GM12878 (cell line): ENCODE measurements around the gene LRRIQ1. TPM values are rescaled to one million over a fixed set of nuclear protein-coding genes. Genes with fewer than 3 reads are reported as not detected.

Source experiments
- ATAC-seq: fragments of 200-7000 bp; cut with Tn5 transposase; 3 replicates; pipeline ENCODE4 v1.9.1; 2020; ENCODE audit warnings: mild to moderate bottlenecking, moderate library complexity
- BruUV-seq: library from RNA; stranded (reverse); fragments of 400-500 nt; replicated peaks from 2 replicates; lab custom pipeline; 2021; lab: Mats Ljungman, UMichigan
- CTCF ChIA-PET: fragments of 300-600 bp; sonication (Branson Sonifier 250); formaldehyde crosslinking; extraction: SDS; loops from one replicate; lab custom pipeline; 2021; ENCODE audit warnings: inconsistent platforms; lab: Yijun Ruan, JAX
- POLR2A ChIA-PET: fragments of 350-600 bp; formaldehyde crosslinking; extraction: SDS; loops from one replicate; lab custom pipeline; 2021; ENCODE audit warnings: inconsistent platforms; lab: Charles Lee
- RAD21 ChIA-PET: fragments of 300-600 bp; sonication (Branson Sonifier 250); formaldehyde crosslinking; loops from one replicate; lab custom pipeline; 2023; ENCODE audit warnings: antibody characterized with exemption; ENCODE audit not compliant: unreplicated experiment; lab: Charles Lee
- SMC1A ChIA-PET: fragments of 300-600 bp; sonication (Branson Sonifier 250); formaldehyde crosslinking; loops from one replicate; lab custom pipeline; 2023; ENCODE audit not compliant: unreplicated experiment, uncharacterized antibody; lab: Charles Lee
- DNase-seq: peaks from one replicate; pipeline ENCODE4 v3.0.0-alpha.2; 2011; ENCODE audit warnings: low read depth, low spot score
- FAIRE-seq: peaks from 3 replicates; lab custom pipeline; 2011; peaks lifted over from hg19 to GRCh38; lab: Jason Lieb, UNC
- H2AFZ ChIP-seq: 2 replicates; pipeline ENCODE4 v1.6.0; 2011; ENCODE audit warnings: low read depth, low read length, control low read depth; ENCODE audit not compliant: control insufficient read depth
- H3K27ac ChIP-seq: 2 replicates; pipeline ENCODE4 v1.5.1; 2011; ENCODE audit warnings: control low read depth; ENCODE audit not compliant: control insufficient read depth, insufficient read depth
- H3K27me3 ChIP-seq, 2 experiments: replicated peaks in 1 of 2; 2 replicates each; pipeline versions ENCODE4 v1.6.0 to v1.6.1; 2011; ENCODE audit warnings: low read length in 1 of 2; ENCODE audit not compliant: control insufficient read depth in 2 of 2, insufficient read depth in 2 of 2
- H3K36me3 ChIP-seq, 2 experiments: 2 replicates each; pipeline ENCODE4 v1.5.1; 2011; ENCODE audit warnings: low read length in 1 of 2; ENCODE audit not compliant: control insufficient read depth in 2 of 2, insufficient read depth in 2 of 2
- H3K4me1 ChIP-seq: 2 replicates; pipeline ENCODE4 v1.6.1; 2011; ENCODE audit warnings: mild to moderate bottlenecking, low read length, moderate library complexity, mixed read lengths; ENCODE audit not compliant: control insufficient read depth, insufficient read depth
- H3K4me2 ChIP-seq: 2 replicates; pipeline ENCODE4 v1.6.0; 2011; ENCODE audit warnings: control low read depth; ENCODE audit not compliant: control insufficient read depth, insufficient read depth
- H3K4me3 ChIP-seq: fragments of 200-600 bp; sonication (generic); 2 replicates; pipeline ENCODE4 v1.5.1; 2016
- H3K79me2 ChIP-seq: 2 replicates; pipeline ENCODE4 v1.6.0; 2011; ENCODE audit warnings: low read length; ENCODE audit not compliant: control insufficient read depth, insufficient read depth
- H3K9ac ChIP-seq: 2 replicates; pipeline ENCODE4 v1.8.0; 2011; ENCODE audit warnings: low read length, control low read depth, mixed read lengths; ENCODE audit not compliant: control insufficient read depth, insufficient read depth
- H3K9me3 ChIP-seq: replicated peaks from 3 replicates; pipeline ENCODE4 v1.5.1; 2011; ENCODE audit warnings: mild to moderate bottlenecking, low read length; ENCODE audit not compliant: control insufficient read depth, insufficient read depth
- H4K20me1 ChIP-seq: 2 replicates; pipeline ENCODE4 v1.6.0; 2011; ENCODE audit not compliant: control insufficient read depth, insufficient read depth
- ASH2L ChIP-seq: fragments of 300-600, 200-600 bp; sonication (generic); IDR thresholded peaks from 2 replicates; pipeline ENCODE4 v1.6.1; 2017; ENCODE audit warnings: low read depth, mild to moderate bottlenecking, borderline replicate concordance
- BACH1 ChIP-seq: fragments of 450-650 bp; IDR thresholded peaks from 2 replicates; pipeline ENCODE4 v1.6.1; 2017; ENCODE audit warnings: mild to moderate bottlenecking, borderline replicate concordance
- BRCA1 ChIP-seq: IDR thresholded peaks from 2 replicates; pipeline ENCODE4 v1.6.1; 2011; ENCODE audit warnings: low read depth, low read length, improper control_type of control experiment
- IRF4 ChIP-seq: IDR thresholded peaks from 2 replicates; pipeline ENCODE4 v1.6.1; 2011; ENCODE audit warnings: low read depth, low read length
- JUND ChIP-seq: IDR thresholded peaks from 2 replicates; pipeline ENCODE4 v1.6.1; 2012; ENCODE audit warnings: low read depth, mild to moderate bottlenecking, low read length, improper control_type of control experiment, moderate library complexity
- MAX ChIP-seq: IDR thresholded peaks from 2 replicates; pipeline ENCODE4 v1.6.1; 2012; ENCODE audit warnings: low read depth, low read length, improper control_type of control experiment
- MTA3 ChIP-seq: IDR thresholded peaks from 2 replicates; pipeline ENCODE4 v1.6.1; 2012; ENCODE audit warnings: low read length, inconsistent platforms, borderline replicate concordance
- MXI1 ChIP-seq: fragments of 150-350 bp; IDR thresholded peaks from 2 replicates; pipeline ENCODE4 v1.6.1; 2011; ENCODE audit warnings: low read depth, mild to moderate bottlenecking, inconsistent platforms, low read length, improper control_type of control experiment
- NRF1 ChIP-seq: conservative IDR thresholded peaks from 2 replicates; pipeline ENCODE4 v1.6.1; 2011; ENCODE audit warnings: mild to moderate bottlenecking, low read depth, low read length, improper control_type of control experiment
- SMAD5 ChIP-seq: IDR thresholded peaks from 2 replicates; pipeline ENCODE4 v1.6.1; 2016; ENCODE audit warnings: antibody characterized with exemption, low read depth
- TCF7 ChIP-seq: IDR thresholded peaks from 2 replicates; pipeline ENCODE4 v1.6.1; 2014; ENCODE audit warnings: antibody characterized with exemption, borderline replicate concordance
- USF1 ChIP-seq: IDR thresholded peaks from 2 replicates; pipeline ENCODE4 v1.6.1; 2011; ENCODE audit warnings: borderline replicate concordance, low read depth, mild to moderate bottlenecking, moderate library complexity, mixed read lengths, low read length; ENCODE audit not compliant: insufficient read depth; ENCODE audit errors: extremely low read length
- ZNF217 ChIP-seq: fragments of 450-650 bp; IDR thresholded peaks from 2 replicates; pipeline ENCODE4 v1.6.1; 2017; ENCODE audit warnings: antibody characterized with exemption, mild to moderate bottlenecking
- ZNF622 ChIP-seq: fragments of 450-650 bp; IDR thresholded peaks from 2 replicates; pipeline ENCODE4 v1.6.1; 2017; ENCODE audit warnings: mild to moderate bottlenecking, inconsistent platforms
- WGBS: methylation state at CpG from one replicate; pipeline ENCODE4 v1.1.6; 2016; ENCODE audit warnings: low lambda C conversion rate; ENCODE audit not compliant: insufficient replicate concordance, insufficient coverage; ENCODE audit errors: missing lambda C conversion rate; 5-methylcytosine and 5-hydroxymethylcytosine counted together
- in situ Hi-C: fragments of 300-500 bp; cut with MboI; formaldehyde crosslinking; loops from 9 replicates; pipeline ENCODE4 v1.14.3; 2018; ENCODE audit warnings: mixed read lengths
- intact Hi-C: fragments of 100-400 bp; cut with micrococcal nuclease; formaldehyde crosslinking; loops from one replicate; pipeline ENCODE4 v1.14.2; 2022; ENCODE audit not compliant: unreplicated experiment
- polyA plus RNA-seq, 11 experiments: library from polyadenylated mRNA; depleted of rRNA in 4 of 11; unstranded in 6 of 11; stranded (reverse) in 5 of 11; fragments of >200 nt; fragmentation: Nextera tagmentation in 4 of 11; fragmentation: Illumina TruSeq in 1 of 11; extraction: Ambion mirVana in 4 of 11; extraction: Trizol in 1 of 11; gene quantifications; 1 replicate in 1 of 11; 2 replicates in 10 of 11; pipeline versions ENCODE4 v1.2.1 to v1.2.3, GENCODE V29; 2011 to 2016; ENCODE audit warnings: inconsistent platforms in 2 of 11, missing spikeins in 2 of 11, low read depth in 1 of 11
- total RNA-seq, 4 experiments: library from RNA; depleted of rRNA in 3 of 4; stranded (reverse); fragments of >200 nt in 3 of 4; fragmentation: Illumina TruSeq in 1 of 4; extraction: Trizol in 1 of 4; gene quantifications; 2 replicates each; pipeline versions ENCODE4 v1.2.1 to v1.2.3, GENCODE V29; 2013 to 2021
- TF ChIP-seq, protein P1 (sequence below): IDR thresholded peaks from 2 replicates; pipeline ENCODE4 v1.6.1; 2011; ENCODE audit warnings: low read depth, mild to moderate bottlenecking, low read length, moderate library complexity, borderline replicate concordance; ENCODE audit errors: extremely low read depth

Gene LRRIQ1
- total and polyA plus RNA-seq, 10 of the 15 experiments (the other 5 are each of a cell fraction or from before 2014, with no cell fraction given): 0.14 to 0.45 (median 0.37) TPM; not detected in 4

- TF ChIP-seq, protein P1, sequence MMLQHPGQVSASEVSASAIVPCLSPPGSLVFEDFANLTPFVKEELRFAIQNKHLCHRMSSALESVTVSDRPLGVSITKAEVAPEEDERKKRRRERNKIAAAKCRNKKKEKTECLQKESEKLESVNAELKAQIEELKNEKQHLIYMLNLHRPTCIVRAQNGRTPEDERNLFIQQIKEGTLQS: no peak
Observed at GRCh38 chr12:85278598-85279448, 242.7 kb downstream of the LRRIQ1 start (continued).

GRCh38 chr12:85279449-85280164 lies 243.5 kb downstream of the LRRIQ1 start:
- Histone ChIP-seq H3K4me1 (no peaks in the 10 kb centered on the region), H4K20me1 (no peaks in the 10 kb centered on the region), H3K36me3 (no peaks in the 10 kb centered on the region), H3K79me2 (no peaks in the 10 kb centered on the region), H3K4me3 (no peak overlapping the region), H3K9me3 (no peaks in the 10 kb centered on the region), H2AFZ (no peak overlapping the region), H3K9ac (no peak overlapping the region), H3K27ac (no peak overlapping the region), H3K27me3 (peaks cover 0 to 5% of the 10 kb centered on the region in 2 experiments; a peak in 3 of 4 replicates), H3K4me2 (no peak overlapping the region)
- RAD21 ChIA-PET: no interaction called here
- POLR2A ChIA-PET: no interaction called here
- in situ Hi-C loops (no loop called here), intact Hi-C loops (no loop called here)
- SMC1A ChIA-PET: no interaction called here
- DNase-seq (no peak), ATAC-seq (no peak), FAIRE-seq (no peak)
- 40% methylated on average over 41 of the region's 44 CpGs for WGBS
- no TSS peak for BruUV-seq
- TF ChIP-seq TCF7 (no peak), JUND (no peak), MAX (no peak), ZNF217 (no peak), IRF4 (no peak), USF1 (no peak), ZNF622 (no peak), SMAD5 (no peak), BRCA1 (no peak), MXI1 (no peak), NRF1 (no peak), MTA3 (no peak), BACH1 (no peak), ASH2L (no peak)
- CTCF ChIA-PET: no interaction called here
